ENCODE data around the gene PGLYRP4. TPM values are rescaled to one million over a fixed set of nuclear protein-coding genes. Genes with fewer than 3 reads are reported as not detected.

PGLYRP4 gene
- total and polyA plus RNA-seq, 2 donors (not counting 1 experiment from before 2014, with no cell fraction given), result not detected

DNA sequence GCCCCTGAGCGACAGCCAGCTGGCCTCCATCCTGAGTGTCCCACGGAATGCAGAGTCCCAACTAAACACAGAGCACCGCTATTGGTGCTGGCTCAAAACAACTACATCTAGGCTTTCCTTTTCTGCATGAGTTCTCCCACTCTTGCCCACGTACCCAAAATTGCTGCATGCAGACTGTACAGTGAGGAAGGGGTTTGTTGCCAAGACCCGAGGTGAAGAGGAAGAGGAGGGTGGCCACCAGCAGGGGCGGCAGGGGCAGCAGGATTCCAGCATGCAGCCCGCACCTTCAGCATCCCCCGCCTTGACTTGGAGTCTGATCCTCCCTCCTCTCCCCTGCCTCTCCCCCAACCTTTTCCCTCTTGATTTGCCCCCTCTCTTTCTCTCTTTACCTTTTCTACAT is 17.1 kb upstream of the PGLYRP4 start:
- Histone ChIP-seq H3K4me2 (replicated peaks; ENCODE audit: low read depth, low read length, poor library complexity, severe bottlenecking) (no peak overlapping the region), H3K9me3 (ENCODE audit: control extremely low read depth in 1 of 3, control insufficient read depth in 2 of 3, insufficient read depth in 1 of 3, low read length in 2 of 3) (no peaks in the 10 kb centered on the region), H3K36me3 (replicated peaks in 1 of 2; ENCODE audit: control extremely low read depth in 1 of 2, control insufficient read depth in 1 of 2, extremely low read depth in 1 of 2, insufficient read depth in 2 of 2, low read length in 1 of 2) (no peaks in the 10 kb centered on the region), H2AFZ (ENCODE audit: insufficient read depth, low read depth, low read length, poor library complexity, severe bottlenecking) (no peak overlapping the region), H3K27ac (ENCODE audit: low read length in 2 of 2) (no peak overlapping the region), H3K4me1 (ENCODE audit: control insufficient read depth in 2 of 2, insufficient read depth in 2 of 2, low read length in 2 of 2) (no peaks in the 10 kb centered on the region), H3K27me3 (replicated peaks in 1 of 4; ENCODE audit: control extremely low read depth in 1 of 4, control insufficient read depth in 3 of 4, insufficient read depth in 4 of 4, low read length in 3 of 4) (peaks cover 0 to 19% (median under 1%) of the 10 kb centered on the region in 4 experiments), H3K9ac (ENCODE audit: low read length) (no peak overlapping the region), H4K20me1 (ENCODE audit: control insufficient read depth, insufficient read depth, low read length, poor library complexity, severe bottlenecking) (no peaks in the 10 kb centered on the region), H3K79me2 (ENCODE audit: control insufficient read depth, insufficient read depth, low read length) (no peaks in the 10 kb centered on the region), H3K4me3 (ENCODE audit: control extremely low read depth in 1 of 5, extremely low read depth in 1 of 5, insufficient read depth in 1 of 5, low read depth in 2 of 5, low read length in 4 of 5) (no peak overlapping the region)
- ChIA-PET CTCF (interaction anchor here (0.8 kb wide), 1 partner anchor 13 kb away, joined by 4 read pairs; no protein-coding TSS in a partner anchor), POLR2A (no interaction called here)
- no peak for TF ChIP-seq EZH2 (IDR thresholded peaks at IDR 0.05; ENCODE audit: borderline replicate concordance, insufficient read depth, low read depth, low read length, poor library complexity, severe bottlenecking)
- TF ChIP-seq, protein P1, sequence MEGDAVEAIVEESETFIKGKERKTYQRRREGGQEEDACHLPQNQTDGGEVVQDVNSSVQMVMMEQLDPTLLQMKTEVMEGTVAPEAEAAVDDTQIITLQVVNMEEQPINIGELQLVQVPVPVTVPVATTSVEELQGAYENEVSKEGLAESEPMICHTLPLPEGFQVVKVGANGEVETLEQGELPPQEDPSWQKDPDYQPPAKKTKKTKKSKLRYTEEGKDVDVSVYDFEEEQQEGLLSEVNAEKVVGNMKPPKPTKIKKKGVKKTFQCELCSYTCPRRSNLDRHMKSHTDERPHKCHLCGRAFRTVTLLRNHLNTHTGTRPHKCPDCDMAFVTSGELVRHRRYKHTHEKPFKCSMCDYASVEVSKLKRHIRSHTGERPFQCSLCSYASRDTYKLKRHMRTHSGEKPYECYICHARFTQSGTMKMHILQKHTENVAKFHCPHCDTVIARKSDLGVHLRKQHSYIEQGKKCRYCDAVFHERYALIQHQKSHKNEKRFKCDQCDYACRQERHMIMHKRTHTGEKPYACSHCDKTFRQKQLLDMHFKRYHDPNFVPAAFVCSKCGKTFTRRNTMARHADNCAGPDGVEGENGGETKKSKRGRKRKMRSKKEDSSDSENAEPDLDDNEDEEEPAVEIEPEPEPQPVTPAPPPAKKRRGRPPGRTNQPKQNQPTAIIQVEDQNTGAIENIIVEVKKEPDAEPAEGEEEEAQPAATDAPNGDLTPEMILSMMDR (IDR thresholded peaks at IDR 0.05), result no peak
- no peak for ATAC-seq (ENCODE audit: low read depth)
- Mint-ChIP-seq H3K27me3 (peaks cover 50% of the 10 kb centered on the region), H3K27ac (no peak overlapping the region), H3K4me1 (no peaks in the 10 kb centered on the region), H3K4me3 (no peak overlapping the region), H3K9me3 (ENCODE audit: insufficient read depth) (no peaks in the 10 kb centered on the region)
- DNase-seq, result no peak
- intact Hi-C loops (cut with micrococcal nuclease), result no loop called here
- WGBS (ENCODE audit: insufficient coverage), result 80% methylated on average over 3 of the region's 8 CpGs

GRCh38 chr1:153364766-153365666 is 16.4 kb upstream of the PGLYRP4 start:
- Histone ChIP-seq H3K79me2 (ENCODE audit: control insufficient read depth, insufficient read depth, low read length) (no peaks in the 10 kb centered on the region), H3K4me2 (replicated peaks; ENCODE audit: low read depth, low read length, poor library complexity, severe bottlenecking) (no peak overlapping the region), H3K4me3 (ENCODE audit: control extremely low read depth in 1 of 5, extremely low read depth in 1 of 5, insufficient read depth in 1 of 5, low read depth in 2 of 5, low read length in 4 of 5) (no peak overlapping the region), H3K36me3 (replicated peaks in 1 of 2; ENCODE audit: control extremely low read depth in 1 of 2, control insufficient read depth in 1 of 2, extremely low read depth in 1 of 2, insufficient read depth in 2 of 2, low read length in 1 of 2) (no peaks in the 10 kb centered on the region), H3K27ac (ENCODE audit: low read length in 2 of 2) (no peak overlapping the region), H4K20me1 (ENCODE audit: control insufficient read depth, insufficient read depth, low read length, poor library complexity, severe bottlenecking) (no peaks in the 10 kb centered on the region), H3K27me3 (replicated peaks in 1 of 4; ENCODE audit: control extremely low read depth in 1 of 4, control insufficient read depth in 3 of 4, insufficient read depth in 4 of 4, low read length in 3 of 4) (peaks cover 0 to 19% (median 0%) of the 10 kb centered on the region in 4 experiments), H3K9ac (ENCODE audit: low read length) (no peak overlapping the region), H3K4me1 (ENCODE audit: control insufficient read depth in 2 of 2, insufficient read depth in 2 of 2, low read length in 2 of 2) (no peaks in the 10 kb centered on the region), H3K9me3 (ENCODE audit: control extremely low read depth in 1 of 3, control insufficient read depth in 2 of 3, insufficient read depth in 1 of 3, low read length in 2 of 3) (no peaks in the 10 kb centered on the region), H2AFZ (ENCODE audit: insufficient read depth, low read depth, low read length, poor library complexity, severe bottlenecking) (no peak overlapping the region)
- ChIA-PET CTCF (interaction anchor here (0.8 to 1.5 kb wide), 3 partner anchors 12 to 16 kb away, joined by 3 to 4 read pairs (median 3); partner anchors contain the start of gene PGLYRP4), POLR2A (no interaction called here)
- no peak for ATAC-seq (ENCODE audit: low read depth)
- WGBS (ENCODE audit: insufficient coverage), result 81% methylated on average over 10 of the region's 12 CpGs
- intact Hi-C loops (cut with micrococcal nuclease), result no loop called here
- Mint-ChIP-seq H3K27ac (no peak overlapping the region), H3K27me3 (peaks cover 51% of the 10 kb centered on the region), H3K9me3 (ENCODE audit: insufficient read depth) (no peaks in the 10 kb centered on the region), H3K4me1 (no peaks in the 10 kb centered on the region), H3K4me3 (no peak overlapping the region)
- DNase-seq, result no peak
- no peak for TF ChIP-seq EZH2 (IDR thresholded peaks at IDR 0.05; ENCODE audit: borderline replicate concordance, insufficient read depth, low read depth, low read length, poor library complexity, severe bottlenecking)

All from B cell (primary cell).